BLaER1 (cell line): Measurements from ENCODE around the gene ABLIM2.

Experiments used
- H3K27ac ChIP-seq: shearing (Covaris generic); formaldehyde crosslinking; 2 replicates; pipeline ENCODE4 v1.8.1; 2022
- H3K27me3 ChIP-seq: shearing (Covaris generic); formaldehyde crosslinking; 2 replicates; pipeline ENCODE4 v1.8.1; 2022
- H3K36me3 ChIP-seq: shearing (Covaris generic); formaldehyde crosslinking; 2 replicates; pipeline ENCODE4 v1.8.1; 2022
- H3K4me1 ChIP-seq: shearing (Covaris generic); formaldehyde crosslinking; 2 replicates; pipeline ENCODE4 v1.8.1; 2022
- H3K4me2 ChIP-seq: shearing (Covaris generic); formaldehyde crosslinking; 2 replicates; pipeline ENCODE4 v1.8.1; 2022
- H3K4me3 ChIP-seq: shearing (Covaris generic); formaldehyde crosslinking; 2 replicates; pipeline ENCODE4 v1.8.1; 2022
- H3K9ac ChIP-seq: shearing (Covaris generic); formaldehyde crosslinking; 2 replicates; pipeline ENCODE4 v1.8.1; 2022
- H3K9me3 ChIP-seq: shearing (Covaris generic); formaldehyde crosslinking; 2 replicates; pipeline ENCODE4 v1.8.1; 2022
- H4K20me1 ChIP-seq: shearing (Covaris generic); formaldehyde crosslinking; 2 replicates; pipeline ENCODE4 v1.8.1; 2022
- Cebpa-rat ChIP-seq: shearing (Covaris generic); IDR thresholded peaks from 2 replicates; pipeline ENCODE4 v1.8.1; 2022

The ABLIM2 gene

GRCh38 chr4:7962609-7963508 is 195.8 kb downstream of the ABLIM2 start:
- H3K9me3 ChIP-seq: no peaks in the 10 kb centered on the region
- no peak overlapping the region for H3K27ac ChIP-seq

DNA sequence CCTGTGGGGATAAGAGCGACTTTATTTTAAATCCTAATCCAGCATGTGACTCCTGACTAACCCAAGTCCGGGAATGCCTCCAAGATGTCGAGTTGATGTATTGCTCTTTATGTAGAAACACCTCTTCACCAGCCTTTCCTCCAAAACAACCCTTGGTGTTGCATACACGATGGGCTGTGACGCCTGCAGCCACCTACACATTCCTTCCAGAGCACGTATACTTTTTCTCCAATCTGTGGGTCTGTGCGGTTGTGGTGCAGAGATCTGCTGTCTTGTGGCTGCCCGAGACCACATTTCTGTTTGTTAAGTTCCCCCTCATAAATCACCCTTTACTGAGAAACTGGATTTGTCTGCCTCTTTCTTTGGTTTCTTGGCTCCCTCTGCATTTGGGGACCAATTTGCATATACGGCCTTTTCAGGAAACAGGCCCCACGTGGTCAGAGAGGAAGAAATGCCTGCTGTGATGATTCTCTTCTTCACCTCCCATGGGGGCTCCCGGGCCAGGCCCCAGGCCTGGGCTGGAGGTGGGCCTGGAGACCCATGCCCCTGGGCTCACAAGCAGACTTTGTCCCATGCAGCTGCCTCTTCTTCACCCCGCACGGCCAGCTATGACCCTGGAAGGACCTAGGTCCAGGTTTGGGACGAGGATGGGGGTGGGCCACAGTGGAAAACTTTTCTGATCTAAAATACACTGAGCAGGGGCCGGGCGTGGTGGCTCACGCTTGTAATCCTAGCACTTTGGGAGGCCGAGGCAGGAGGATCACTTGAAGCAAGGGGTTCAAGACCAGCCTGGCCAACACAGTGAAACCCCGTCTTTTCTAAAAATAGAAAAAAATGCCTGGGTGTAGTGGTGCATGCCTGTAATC is 197.6 kb downstream of the ABLIM2 start:
- H3K36me3 ChIP-seq: no peaks in the 10 kb centered on the region
- peaks cover 65% of the 10 kb centered on the region for H3K4me1 ChIP-seq
- H3K9me3 ChIP-seq: no peaks in the 10 kb centered on the region
- 0 out of 2 replicates have a peak overlapping the region, but pooled peaks have one; percentile 20 for H3K27ac ChIP-seq
- peak overlapping the region; percentile 92 for H3K4me2 ChIP-seq
- H3K27me3 ChIP-seq: no peaks in the 10 kb centered on the region
- peaks cover 13% of the 10 kb centered on the region; the same call in 1 of the 2 replicates for H4K20me1 ChIP-seq
- TF ChIP-seq Cebpa-rat: no peak
- H3K9ac ChIP-seq: no peak overlapping the region
- 0 out of 2 replicates have a peak overlapping the region, but pooled peaks have one; percentile 3 for H3K4me3 ChIP-seq

More at GRCh38 chr4:7962609-7963508, 195.8 kb downstream of the ABLIM2 start:
- Histone ChIP-seq H3K27me3 (no peaks in the 10 kb centered on the region), H3K36me3 (no peaks in the 10 kb centered on the region), H3K4me3 (no peak overlapping the region), H3K9ac (no peak overlapping the region), H4K20me1 (peaks cover 13% of the 10 kb centered on the region; the same call in 1 of the 2 replicates), H3K4me1 (peaks cover 75% of the 10 kb centered on the region), H3K4me2 (peak overlapping the region; percentile 66)
- no peak for TF ChIP-seq Cebpa-rat

DNA sequence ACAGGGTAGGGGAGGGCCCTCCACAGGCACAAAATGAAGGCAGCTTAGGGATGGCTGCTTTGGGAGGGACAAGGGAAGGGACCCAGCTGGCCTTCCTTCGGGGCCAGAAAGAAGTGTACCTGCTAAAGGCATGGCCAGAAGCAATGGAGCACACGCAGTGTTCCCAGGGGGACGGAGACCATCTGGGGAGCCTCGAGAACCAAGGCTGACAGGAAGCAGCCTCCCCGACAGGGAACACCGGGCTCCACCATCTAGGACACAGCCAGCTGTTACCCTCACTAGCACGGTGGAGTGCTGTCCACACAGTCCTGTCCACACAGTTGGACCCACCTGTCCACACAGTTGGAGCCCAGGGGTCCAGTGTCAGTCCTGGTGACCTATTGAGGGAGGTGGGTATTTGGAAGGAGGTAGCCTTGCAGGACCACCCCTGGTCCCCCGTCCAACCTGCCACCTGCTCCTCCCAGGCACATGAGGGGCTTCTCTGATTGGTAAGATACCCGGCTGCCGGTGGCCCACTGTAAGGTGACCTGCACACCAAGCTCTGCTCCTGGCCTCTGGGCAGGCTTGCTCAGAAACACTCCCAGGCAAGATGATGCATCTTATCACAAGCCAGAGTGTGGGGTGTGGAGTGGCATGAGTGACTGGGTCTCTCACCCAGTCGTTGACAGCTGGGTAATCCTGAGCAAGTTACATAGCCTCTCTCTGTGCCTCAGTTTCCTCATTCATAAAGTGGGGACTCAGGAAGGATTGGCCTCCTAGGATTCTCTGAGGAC is 198.4 kb downstream of the ABLIM2 start:
- no peaks in the 10 kb centered on the region for H3K27me3 ChIP-seq
- no peaks in the 10 kb centered on the region for H3K9me3 ChIP-seq
- H4K20me1 ChIP-seq: peaks cover 13% of the 10 kb centered on the region; the same call in 1 of the 2 replicates
- H3K9ac ChIP-seq: no peak overlapping the region
- no peaks in the 10 kb centered on the region for H3K36me3 ChIP-seq
- peak overlapping the region; percentile 92 for H3K4me2 ChIP-seq
- H3K4me1 ChIP-seq: peaks cover 60% of the 10 kb centered on the region
- peak overlapping the region; percentile 3; the same call in 1 of the 2 replicates for H3K4me3 ChIP-seq
- H3K27ac ChIP-seq: no peak overlapping the region
- TF ChIP-seq Cebpa-rat: no peak

- Histone ChIP-seq H3K27ac (no peak overlapping the region), H3K27me3 (no peaks in the 10 kb centered on the region)
These were observed 199.5 kb downstream of the ABLIM2 start for GRCh38 chr4:7959078-7959477.

GRCh38 chr4:7956934-7957656 is 201.5 kb downstream of the ABLIM2 start:
- Histone ChIP-seq H3K4me1 (peaks cover 34% of the 10 kb centered on the region), H3K4me3 (no peak overlapping the region), H3K27me3 (no peaks in the 10 kb centered on the region), H3K4me2 (no peak overlapping the region), H3K9me3 (peaks cover 7% of the 10 kb centered on the region), H3K36me3 (no peaks in the 10 kb centered on the region), H4K20me1 (peaks cover 13% of the 10 kb centered on the region; the same call in 1 of the 2 replicates), H3K27ac (no peak overlapping the region), H3K9ac (no peak overlapping the region)
- TF ChIP-seq Cebpa-rat: no peak

More at GRCh38 chr4:7959078-7959477, 199.5 kb downstream of the ABLIM2 start:
- H4K20me1 ChIP-seq: peaks cover 13% of the 10 kb centered on the region; the same call in 1 of the 2 replicates
- peak overlapping the region; percentile 92 for H3K4me2 ChIP-seq
- H3K4me1 ChIP-seq: peaks cover 53% of the 10 kb centered on the region
- TF ChIP-seq Cebpa-rat: no peak
- peaks cover 5% of the 10 kb centered on the region for H3K9me3 ChIP-seq
- no peaks in the 10 kb centered on the region for H3K36me3 ChIP-seq
- no peak overlapping the region for H3K4me3 ChIP-seq
- H3K9ac ChIP-seq: no peak overlapping the region

GRCh38 chr4:7956270-7956808 is 202.3 kb downstream of the ABLIM2 start:
- peaks cover 13% of the 10 kb centered on the region; the same call in 1 of the 2 replicates for H4K20me1 ChIP-seq
- peaks cover 11% of the 10 kb centered on the region for H3K9me3 ChIP-seq
- H3K9ac ChIP-seq: no peak overlapping the region
- no peak for TF ChIP-seq Cebpa-rat
- no peaks in the 10 kb centered on the region for H3K27me3 ChIP-seq
- peaks cover 26% of the 10 kb centered on the region for H3K4me1 ChIP-seq
- no peaks in the 10 kb centered on the region for H3K36me3 ChIP-seq
- H3K27ac ChIP-seq: no peak overlapping the region
- no peak overlapping the region for H3K4me2 ChIP-seq
- H3K4me3 ChIP-seq: no peak overlapping the region

DNA sequence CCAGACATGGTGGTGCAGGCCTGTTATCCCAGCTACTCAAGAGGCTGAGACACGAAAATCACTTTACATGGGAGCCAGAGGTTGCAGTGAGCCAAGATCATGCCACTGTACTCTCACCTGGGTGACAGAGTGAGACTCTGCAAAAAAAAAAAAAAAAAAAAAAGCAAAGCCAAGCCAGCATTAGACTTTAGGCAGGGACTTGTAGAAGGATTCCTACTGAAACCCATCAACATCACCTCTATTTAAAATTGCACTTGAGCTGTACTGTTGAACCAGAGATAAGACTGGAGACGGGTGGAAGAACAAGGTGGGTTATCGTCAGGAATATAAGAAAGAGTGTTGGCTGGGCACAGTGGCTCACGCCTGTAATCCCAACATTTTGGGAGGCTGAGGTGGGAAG is 203.2 kb downstream of the ABLIM2 start:
- no peak overlapping the region for H3K4me3 ChIP-seq
- H3K9me3 ChIP-seq: peaks cover 20% of the 10 kb centered on the region
- peaks cover 10% of the 10 kb centered on the region; the same call in 1 of the 2 replicates for H4K20me1 ChIP-seq
- no peak overlapping the region for H3K27ac ChIP-seq
- H3K4me2 ChIP-seq: no peak overlapping the region
- H3K4me1 ChIP-seq: peaks cover 17% of the 10 kb centered on the region
- TF ChIP-seq Cebpa-rat: no peak
- no peaks in the 10 kb centered on the region for H3K36me3 ChIP-seq
- H3K27me3 ChIP-seq: no peaks in the 10 kb centered on the region
- no peak overlapping the region for H3K9ac ChIP-seq

- no peaks in the 10 kb centered on the region for H3K4me1 ChIP-seq
These were observed 206.0 kb downstream of the ABLIM2 start for GRCh38 chr4:7952615-7953014.

More at GRCh38 chr4:7952615-7953014, 206.0 kb downstream of the ABLIM2 start:
- Histone ChIP-seq H3K4me2 (no peak overlapping the region), H4K20me1 (no peaks in the 10 kb centered on the region), H3K4me3 (no peak overlapping the region), H3K27ac (no peak overlapping the region), H3K27me3 (no peaks in the 10 kb centered on the region), H3K9ac (no peak overlapping the region), H3K36me3 (no peaks in the 10 kb centered on the region), H3K9me3 (peaks cover 20% of the 10 kb centered on the region)
- no peak for TF ChIP-seq Cebpa-rat
